HG02943 (cell line): Measurements from ENCODE around the gene TCEA2.

Experiments
- ATAC-seq: cut with Tn5 transposase; IDR thresholded peaks from one replicate; pipeline ENCODE4 v1.9.1; 2021; ENCODE audit warnings: mild to moderate bottlenecking, low read depth, moderate library complexity; ENCODE audit not compliant: unreplicated experiment

TCEA2 gene

GRCh38 chr20:64119301-64119680, 56.3 kb downstream of the TCEA2 start:
- no peak for ATAC-seq

GRCh38 chr20:64119681-64120341, 56.8 kb downstream of the TCEA2 start:
- ATAC-seq, result no peak

- no peak for ATAC-seq
These were observed 58.6 kb downstream of the TCEA2 start for GRCh38 chr20:64121586-64121985.
